ENCODE results near the gene NETO2.
A peak's percentile ranks its signal among the peaks of the same experiment; 100 is the strongest.
"Not testable (repeated sequence)": the region's sequence is repeated elsewhere in the genome, so short reads cannot be mapped to it uniquely, and the experiment has no call there.

The NETO2 gene, protein sequence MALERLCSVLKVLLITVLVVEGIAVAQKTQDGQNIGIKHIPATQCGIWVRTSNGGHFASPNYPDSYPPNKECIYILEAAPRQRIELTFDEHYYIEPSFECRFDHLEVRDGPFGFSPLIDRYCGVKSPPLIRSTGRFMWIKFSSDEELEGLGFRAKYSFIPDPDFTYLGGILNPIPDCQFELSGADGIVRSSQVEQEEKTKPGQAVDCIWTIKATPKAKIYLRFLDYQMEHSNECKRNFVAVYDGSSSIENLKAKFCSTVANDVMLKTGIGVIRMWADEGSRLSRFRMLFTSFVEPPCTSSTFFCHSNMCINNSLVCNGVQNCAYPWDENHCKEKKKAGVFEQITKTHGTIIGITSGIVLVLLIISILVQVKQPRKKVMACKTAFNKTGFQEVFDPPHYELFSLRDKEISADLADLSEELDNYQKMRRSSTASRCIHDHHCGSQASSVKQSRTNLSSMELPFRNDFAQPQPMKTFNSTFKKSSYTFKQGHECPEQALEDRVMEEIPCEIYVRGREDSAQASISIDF

DNA sequence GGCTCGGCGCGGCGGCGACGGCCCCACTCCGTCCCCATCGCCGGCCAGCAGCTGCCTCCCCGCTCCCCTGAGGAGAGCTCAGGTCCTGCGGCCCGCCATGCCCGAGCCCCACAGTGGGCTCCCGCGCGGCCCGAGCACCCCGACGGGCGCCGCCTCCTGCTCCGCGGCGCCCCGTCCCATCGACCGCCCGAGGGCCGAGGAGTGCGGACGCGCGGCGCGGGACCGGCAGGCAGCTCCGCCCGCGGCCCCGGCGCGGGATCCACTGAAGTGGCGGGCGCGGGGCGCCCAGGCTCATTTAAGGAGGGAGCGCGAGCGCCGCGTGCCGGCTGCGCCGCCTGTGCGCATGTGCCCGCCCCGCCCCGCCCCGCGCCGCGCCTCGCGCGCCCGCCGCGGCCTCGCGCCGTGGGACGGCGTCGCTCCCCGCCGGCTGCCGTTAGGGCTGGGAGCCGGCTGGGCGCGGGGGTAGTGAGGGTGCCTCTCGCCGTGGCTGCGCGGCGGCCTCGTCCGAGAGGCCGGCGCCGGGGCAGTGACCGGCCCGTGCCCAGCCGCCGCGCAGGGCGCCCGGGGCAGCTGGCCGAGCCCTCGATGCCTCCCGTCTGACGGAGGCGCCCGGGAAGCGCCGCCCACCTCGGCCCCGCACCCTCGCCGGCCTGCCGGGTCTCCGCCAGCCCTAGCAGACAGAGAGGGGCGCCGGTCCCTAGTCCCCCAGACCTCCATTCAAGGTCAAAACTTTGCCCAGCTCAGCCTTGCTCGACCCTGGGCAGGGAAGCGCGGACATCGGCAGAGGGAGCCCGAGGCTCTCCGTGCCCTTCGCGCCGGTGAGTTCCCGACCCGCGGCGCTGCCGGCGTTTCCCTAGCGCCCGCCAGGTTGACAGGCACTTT, at the start of gene NETO2:
NETO2 (minus strand) TSS at position 269 of the 882 bp plus-strand sequence. CDS start 333 bp downstream, outside the sequence.
- peak; percentile 63 for DNase-seq (ENCODE audit: low read depth)

DNA sequence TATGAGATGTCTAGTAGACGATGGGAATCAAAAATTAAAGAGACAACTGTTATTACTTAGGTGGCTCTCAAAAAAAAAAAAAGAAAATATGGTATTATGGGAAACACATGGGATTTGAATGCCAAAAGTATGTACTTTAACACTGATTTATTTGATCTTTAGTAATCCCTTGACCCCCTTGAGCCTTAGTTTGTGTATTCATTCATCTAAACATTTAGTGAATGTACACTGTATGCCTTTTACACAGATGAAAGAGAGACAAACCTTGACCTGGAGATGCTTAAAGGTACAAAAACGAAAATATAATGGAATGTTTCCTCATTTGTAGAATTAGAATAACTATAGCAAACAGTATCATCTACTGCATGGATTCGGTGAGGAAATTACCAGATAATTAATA, 38.6 kb upstream of the NETO2 start:
- DNase-seq (ENCODE audit: low read depth): no peak

DNA sequence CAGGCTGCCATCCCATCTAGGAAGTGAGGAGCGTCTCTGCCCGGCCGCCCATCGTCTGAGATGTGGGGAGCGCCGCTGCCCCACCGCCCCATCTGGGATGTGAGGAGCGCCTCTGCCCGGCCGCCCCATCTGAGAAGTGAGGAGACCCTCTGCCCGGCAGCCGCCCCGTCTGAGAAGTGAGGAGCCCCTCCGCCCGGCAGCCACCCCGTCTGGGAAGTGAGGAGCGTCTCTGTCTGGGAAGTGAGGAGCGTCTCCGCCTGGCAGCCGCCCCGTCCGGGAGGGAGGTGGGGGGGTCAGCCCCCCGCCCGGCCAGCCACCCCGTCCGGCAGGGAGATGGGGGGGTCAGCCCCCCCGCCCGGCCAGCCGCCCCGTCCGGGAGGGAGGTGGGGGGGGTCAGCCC, 37.3 kb upstream of the NETO2 start:
- not testable (repeated sequence) for DNase-seq (ENCODE audit: low read depth)

DNA sequence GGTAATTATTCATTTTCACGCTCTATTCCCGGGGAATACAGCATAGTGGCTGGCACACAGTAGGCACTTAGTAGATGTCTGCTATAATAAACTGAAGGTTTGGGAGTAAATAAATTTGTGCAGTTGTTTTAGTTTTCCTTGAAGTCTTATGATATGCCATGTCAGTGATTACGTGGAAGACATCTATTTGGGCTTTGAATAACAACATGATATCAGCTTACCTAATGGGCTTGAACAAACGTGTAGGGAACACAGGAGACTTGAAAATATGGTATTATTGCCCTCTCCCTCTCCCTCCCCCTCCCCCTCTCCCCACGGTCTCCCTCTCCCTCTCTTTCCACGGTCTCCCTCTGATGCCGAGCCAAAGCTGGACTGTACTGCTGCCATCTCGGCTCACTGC, 36.3 kb upstream of the NETO2 start:
- no peak for DNase-seq (ENCODE audit: low read depth)

DNA sequence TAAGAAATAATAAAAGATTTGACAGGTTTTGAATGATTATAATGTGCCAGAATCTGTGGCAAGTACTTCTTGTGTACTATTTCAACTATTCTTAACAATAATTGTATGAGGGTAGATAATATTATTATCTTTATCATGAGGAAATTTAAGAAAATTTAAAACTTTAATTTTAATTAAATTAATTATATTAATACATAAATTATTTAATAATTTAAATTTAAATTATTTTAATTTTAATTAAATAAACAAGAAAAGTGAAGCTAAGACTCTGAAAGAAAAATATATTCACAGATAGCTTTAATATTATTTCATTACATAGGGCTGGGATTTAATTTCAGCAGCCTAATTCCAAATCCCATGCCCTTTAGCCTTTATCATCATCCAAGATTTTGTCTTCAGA, 31.4 kb upstream of the NETO2 start:
- DNase-seq (ENCODE audit: low read depth): no peak

DNA sequence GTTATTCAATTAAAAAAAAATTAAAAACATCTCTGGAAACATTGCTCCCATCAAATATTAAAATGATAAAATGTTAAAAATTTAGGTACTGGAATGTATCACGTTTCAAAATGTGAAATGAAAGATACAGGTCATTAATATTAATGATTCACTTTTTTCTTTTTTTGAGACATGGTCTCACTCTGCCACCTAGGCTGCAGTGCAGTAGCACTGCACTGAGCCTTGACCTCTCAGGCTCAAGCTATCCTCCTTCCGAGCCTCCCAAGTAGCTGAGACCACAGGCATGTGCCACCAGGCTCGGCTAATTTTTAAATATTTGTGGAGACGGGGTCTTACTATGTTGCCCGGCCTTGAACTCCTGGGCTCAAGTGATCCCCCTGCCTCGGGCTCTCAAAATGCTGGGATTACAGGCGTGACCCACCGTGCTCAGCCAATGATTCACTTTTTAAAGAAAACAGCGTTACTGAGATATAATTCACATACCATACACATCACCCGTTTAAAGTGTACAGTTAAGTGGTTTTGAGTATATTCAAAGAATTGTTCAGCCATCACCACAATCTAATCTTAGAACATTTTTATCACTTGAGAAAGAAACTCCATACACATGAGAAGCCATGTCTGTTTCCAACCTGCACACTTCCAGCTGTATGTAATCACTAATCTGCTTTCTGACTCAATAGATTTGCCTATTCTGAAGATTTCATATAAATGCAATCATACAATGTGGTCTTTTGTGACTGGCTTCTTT, 19.1 kb upstream of the NETO2 start:
- DNase-seq (ENCODE audit: low read depth): no peak

DNA sequence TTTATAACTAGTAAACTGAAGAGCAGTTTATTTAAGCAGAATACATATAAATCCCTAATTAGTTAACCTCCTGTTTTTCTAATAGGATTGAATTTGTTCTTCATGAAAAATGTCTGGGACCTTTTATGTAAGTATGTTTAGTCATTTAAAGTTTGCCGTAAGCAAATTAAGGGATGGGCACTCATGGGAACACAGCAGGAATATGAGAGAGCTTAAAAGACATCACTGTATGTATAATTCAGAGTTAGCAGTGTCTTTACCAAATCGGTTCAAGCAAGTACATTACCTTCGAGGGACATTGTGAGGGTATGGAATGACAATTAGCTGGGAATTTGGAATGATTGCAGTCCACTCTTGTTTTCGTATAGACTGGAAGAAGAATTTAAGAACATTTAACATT, 17.7 kb upstream of the NETO2 start:
- no peak for DNase-seq (ENCODE audit: low read depth)

DNA sequence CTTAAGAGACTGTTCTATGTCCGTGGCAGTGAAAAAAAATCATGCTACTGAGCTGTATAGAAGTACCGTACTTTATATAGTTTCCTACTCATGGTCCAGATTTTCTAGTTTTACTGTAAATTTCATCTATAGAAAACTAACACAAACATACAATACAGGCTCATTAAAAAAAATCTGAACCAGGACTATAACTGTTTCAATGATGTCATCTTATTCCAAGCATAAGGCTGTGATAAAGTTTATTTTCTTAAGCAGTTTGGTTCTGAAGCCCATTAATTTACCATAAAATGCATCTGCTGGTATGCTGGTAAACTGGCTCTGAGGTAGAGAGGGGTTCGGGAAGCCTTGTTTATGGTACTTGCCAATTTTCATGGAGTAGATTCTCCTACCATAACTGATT, 16.7 kb upstream of the NETO2 start:
- DNase-seq (ENCODE audit: low read depth): no peak

DNA sequence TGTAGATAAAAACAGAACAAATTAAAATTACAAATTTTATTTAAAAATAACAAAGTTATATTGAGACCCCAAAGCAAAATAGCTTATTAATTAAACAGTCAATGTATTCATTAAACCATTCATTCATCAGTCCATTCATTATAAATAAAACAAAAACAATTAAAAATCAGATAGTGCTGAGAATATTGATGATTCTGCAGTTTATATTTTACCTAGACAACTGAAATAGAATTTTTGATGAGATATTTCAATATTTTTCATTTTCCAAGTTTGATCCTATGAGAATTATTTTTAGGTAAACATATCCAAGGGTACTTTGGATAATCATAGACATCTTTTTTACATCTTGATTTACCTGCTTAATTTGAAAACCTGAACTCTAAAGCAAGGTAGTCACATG, 15.2 kb upstream of the NETO2 start:
- no peak for DNase-seq (ENCODE audit: low read depth)

DNA sequence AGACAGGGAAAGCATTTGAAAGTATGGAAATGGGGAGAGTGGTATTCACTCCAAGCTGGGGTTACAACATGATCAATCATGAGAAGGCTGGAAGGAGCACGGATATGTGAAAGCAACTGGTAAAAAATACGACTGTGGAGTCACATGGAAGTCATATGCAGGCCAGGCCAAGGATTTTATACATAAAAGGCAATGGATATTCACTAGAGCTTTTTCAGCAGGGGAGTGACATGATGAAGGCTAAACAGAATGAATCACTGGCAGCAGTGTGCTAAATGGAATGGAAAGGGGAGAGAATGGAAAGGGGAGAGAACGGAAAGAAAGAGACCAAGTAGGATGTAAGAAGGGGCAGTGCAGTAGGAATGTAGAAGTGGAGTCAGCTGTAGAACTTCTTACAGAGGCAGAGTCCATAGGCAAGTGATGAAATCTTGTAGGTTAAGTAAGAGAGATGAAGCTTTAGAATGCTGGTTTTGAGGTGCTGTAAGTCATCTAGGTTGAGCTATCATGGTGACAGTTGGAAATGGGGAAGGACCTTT, 13.0 kb upstream of the NETO2 start:
- no peak for DNase-seq (ENCODE audit: low read depth)

DNA sequence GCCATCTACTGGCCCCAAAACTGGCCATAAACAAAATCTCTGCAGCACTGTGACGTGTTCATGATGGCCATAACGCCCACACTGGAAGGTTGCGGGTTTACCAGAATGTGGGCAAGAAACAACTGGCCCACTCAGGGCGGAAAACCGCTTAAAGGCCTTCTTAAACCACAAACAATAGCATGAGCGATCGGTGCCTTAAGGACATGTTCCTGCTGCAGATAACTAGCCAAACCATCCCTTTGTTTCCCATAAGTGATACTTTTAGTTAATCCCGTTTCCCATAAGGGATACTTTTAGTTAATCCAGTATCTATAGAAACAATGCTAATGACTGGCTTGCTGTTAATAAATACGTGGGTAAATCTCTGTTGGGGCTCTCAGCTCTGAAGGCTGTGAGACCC, 8.8 kb upstream of the NETO2 start:
- not testable (repeated sequence) for DNase-seq (ENCODE audit: low read depth)

DNA sequence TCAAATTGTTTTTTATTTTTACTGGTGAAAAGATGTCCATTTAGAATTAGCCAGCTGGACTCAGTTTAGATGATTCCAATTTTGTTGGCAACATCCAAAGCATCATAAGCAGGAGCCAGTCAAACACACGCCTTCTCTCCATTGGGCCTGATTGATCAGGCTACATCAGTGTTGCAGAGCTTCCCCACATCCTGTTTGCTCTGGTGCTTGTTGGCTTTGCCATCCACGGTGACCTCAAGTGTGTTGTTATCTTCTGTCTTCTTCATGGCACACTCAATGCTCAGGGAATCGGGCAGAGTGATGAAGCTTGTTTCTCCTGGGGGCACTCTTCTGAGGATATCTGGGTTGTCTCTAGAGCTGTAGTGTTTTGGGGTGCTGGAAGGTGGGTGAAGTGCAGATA, 6.3 kb upstream of the NETO2 start:
- no peak for DNase-seq (ENCODE audit: low read depth)

DNA sequence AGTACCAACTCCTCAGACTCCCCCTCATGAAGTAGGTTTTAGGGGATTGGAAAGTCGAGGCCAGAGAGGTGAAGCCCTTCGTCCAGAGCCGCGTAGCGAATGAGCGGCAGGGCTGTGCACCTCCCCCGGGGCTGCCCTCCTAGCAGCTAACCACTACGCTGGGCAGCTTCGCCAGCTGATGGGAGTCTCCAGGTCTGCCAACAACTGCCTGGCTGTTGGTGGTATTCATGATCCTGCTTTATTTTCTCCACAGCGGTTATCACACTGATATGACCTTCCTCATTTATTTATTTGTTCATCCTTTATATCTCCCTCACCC, 773 bp upstream of the NETO2 start:
- DNase-seq (ENCODE audit: low read depth): no peak

DNA sequence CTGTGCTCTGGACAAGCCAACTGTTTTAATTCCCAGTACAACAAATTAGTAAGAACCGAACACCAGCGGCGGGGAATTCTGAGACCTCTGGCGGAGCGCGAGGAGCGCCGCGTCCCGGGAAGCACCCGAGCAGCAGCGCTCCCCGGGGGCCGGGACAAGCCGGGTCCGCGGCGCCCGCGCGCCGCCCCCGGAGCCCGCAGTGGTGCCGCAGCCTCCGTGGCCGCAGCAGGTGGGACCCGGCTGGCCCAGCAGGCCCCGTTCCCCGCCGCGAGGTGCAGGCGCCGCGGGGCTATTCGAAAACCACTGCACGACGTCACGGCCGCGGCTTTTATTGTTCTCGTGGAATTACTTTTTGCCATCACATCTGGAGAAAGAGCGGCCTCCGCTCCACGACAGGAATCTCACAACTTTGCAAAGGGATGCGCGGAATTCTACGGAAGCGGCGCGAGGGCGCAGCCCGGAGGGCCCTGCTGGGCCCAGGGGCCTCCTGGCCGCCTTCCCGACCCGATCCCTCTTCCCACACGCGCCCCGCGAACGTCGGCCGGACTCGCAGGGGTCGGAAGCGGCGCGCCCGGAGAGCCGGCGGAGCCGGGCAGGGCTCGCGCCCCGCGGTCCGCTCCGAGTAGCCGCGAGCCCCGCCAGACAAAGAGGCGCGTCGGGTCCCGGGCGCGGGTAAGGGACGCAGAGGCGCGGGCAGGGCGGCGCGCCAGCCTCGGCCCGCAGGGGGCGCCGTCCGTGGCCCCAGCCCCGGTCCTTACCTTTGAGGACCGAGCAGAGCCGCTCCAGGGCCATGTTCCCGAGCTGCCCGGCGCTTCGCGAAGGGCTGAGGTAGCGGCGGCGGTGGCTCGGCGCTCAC, 696 bp downstream of the NETO2 start:
- DNase-seq (ENCODE audit: low read depth): peak; percentile 81

DNA sequence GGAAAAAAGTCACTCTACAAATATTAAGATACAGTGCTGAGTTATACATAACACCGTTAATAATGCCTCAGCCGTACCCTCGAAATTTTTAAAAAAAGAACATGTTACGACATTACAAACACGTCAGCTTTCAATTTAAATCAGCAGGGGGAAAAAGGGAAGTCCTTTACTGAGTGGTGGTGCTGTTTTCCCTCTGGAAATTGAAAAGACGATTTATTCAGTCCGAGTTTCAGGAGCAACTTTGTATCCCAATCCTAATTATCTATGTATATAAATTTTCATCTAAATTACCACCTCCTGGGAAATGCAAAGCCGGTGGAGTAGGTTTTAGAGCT, 1.3 kb downstream of the NETO2 start:
- peak; percentile 63 for DNase-seq (ENCODE audit: low read depth)

DNA sequence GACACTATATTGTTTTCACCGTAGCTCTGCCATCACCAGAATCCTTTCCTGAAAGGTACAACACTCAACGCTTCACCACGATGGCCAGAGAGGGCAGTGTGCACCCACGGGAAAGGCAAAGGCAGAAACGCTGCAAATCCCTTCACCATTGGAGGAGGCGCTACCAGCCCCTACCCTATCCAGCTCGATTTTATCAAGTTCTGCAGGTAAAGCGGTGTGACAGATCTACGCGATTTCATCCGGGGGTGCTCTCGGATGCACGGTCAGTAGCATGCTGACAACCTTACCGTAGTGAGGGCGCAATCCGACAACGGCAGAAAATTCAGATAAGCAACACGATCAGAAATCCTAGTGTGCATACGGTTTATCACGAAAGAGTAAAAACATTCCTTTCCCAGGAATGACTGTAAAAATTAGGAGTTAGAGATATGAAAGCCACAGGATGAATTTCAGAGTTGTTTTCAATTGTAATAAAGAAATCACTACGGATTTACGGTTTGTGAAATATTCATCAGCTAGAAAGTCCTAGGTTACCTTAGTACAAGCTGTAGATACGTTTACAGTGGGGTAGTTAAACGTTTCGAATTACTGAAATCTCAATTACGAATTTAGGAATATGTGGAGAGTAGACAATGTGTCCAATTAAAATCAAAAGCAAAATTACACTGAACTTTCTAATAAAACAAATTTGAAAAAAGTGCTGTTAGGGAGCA, 1.8 kb downstream of the NETO2 start:
- DNase-seq (ENCODE audit: low read depth): peak; percentile 91

DNA sequence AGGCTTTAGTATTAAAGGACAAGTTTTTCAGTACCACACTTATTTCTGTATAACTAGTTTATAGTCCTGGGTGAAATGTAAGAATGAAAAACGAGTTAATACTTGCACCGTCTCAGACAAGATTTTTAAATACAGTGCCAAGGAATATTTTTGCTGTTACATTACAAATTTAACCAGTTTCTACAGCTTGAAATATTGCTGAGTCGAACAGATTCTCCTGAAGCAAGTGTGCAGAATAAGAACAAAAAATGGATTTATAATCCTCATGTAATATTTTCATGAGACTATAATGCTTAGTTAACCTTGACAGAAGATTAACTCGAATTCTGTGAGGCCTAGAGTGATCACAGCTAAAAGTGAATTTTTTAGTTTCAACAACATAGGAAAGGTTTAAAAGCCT, 3.1 kb downstream of the NETO2 start:
- DNase-seq (ENCODE audit: low read depth): no peak

DNA sequence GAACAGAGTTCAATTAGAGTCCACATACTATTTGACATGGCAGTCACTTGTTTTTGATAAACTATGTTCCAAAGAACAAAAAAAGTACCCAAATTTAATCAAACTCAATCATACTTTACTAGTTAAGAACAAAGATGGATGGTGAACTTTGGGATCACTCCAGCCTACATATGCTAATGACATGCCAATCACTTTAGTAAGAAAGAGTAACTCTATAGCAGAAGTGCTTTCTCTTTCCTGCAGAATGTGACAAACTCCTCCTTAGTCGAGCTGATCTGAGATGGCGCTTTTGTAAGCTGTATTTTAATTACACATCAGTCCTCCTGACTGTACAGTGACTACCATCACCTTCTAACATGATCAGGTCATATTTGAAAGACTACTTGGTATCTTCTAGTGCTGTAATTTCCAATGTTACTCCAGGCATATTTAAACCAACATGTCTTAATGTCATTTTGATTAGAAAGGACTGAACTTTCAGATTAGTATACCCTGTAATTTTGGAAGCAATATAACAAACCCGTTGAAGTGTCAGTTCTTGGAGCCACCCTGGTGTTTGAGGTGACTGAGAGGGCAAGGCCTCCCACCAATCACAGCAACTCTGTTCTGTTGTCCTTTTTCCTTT, 4.1 kb downstream of the NETO2 start:
- DNase-seq (ENCODE audit: low read depth): peak; percentile 39

DNA sequence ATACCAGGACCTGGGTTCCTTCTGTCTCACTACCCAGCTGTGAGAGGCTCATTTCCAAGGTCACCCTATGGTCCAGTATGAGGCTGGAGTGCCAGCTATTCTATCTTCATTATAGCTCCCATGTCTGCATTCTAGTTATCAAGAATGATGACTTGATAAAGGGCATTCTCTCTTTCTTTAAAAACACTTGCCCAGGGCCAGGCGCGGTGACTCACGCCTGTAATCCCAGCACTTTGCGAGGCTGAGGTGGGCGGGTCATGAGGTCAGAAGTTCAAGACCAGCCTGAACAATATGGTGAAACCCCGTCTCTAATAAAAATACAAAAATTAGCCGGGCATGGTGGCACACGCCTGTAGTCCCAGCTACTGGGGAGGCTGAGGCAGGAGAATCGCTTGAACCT, 5.8 kb downstream of the NETO2 start:
- peak; percentile 46 for DNase-seq (ENCODE audit: low read depth)

Measured in ELR (cell line).